Measurements from ENCODE around the gene SPATA33.
"Not testable (repeated sequence)": the region's sequence is repeated elsewhere in the genome, so short reads cannot be mapped to it uniquely, and the experiment has no call there.

Gene SPATA33

GRCh38 chr16:89695086-89695874 is 37.6 kb downstream of the SPATA33 start:
- DNase-seq = no peak

- no peak for DNase-seq
Measured at GRCh38 chr16:89695875-89696669, 38.4 kb downstream of the SPATA33 start.

DNA sequence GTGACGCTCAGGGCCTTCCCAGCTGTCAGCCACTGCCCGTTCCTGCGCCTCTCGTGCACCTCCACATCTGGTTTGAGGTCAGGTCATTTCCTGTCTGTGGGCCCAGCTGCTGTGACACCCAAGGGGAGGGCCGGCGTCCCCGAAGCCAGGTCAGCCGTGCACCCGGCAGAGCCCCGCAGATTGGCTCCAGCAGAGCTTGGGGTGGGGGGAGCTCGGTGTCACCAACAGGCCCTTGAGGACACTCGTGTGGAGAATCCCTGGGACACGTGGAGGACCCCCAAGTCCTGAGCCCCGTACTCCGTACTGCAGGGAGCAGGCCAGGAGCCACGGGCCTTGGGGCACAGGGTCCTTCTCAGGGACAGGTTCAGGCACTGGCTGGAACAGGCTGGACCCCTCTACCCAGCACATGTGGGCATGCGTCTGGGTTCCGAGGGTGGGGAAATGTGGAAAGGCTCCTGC is 39.1 kb downstream of the SPATA33 start:
- no peak for DNase-seq

GRCh38 chr16:89697161-89697615 is 39.6 kb downstream of the SPATA33 start:
- DNase-seq = no peak

- no peak for DNase-seq
Measured at GRCh38 chr16:89697616-89698331, 40.1 kb downstream of the SPATA33 start.

GRCh38 chr16:89698717-89699116 is 41.1 kb downstream of the SPATA33 start:
- not testable (repeated sequence) for DNase-seq

GRCh38 chr16:89699629-89700099 is 42.0 kb downstream of the SPATA33 start:
- not testable (repeated sequence) for DNase-seq

- peak; percentile 97 to 99 for DNase-seq
Measured at GRCh38 chr16:89700100-89700648, 42.5 kb downstream of the SPATA33 start.

DNA sequence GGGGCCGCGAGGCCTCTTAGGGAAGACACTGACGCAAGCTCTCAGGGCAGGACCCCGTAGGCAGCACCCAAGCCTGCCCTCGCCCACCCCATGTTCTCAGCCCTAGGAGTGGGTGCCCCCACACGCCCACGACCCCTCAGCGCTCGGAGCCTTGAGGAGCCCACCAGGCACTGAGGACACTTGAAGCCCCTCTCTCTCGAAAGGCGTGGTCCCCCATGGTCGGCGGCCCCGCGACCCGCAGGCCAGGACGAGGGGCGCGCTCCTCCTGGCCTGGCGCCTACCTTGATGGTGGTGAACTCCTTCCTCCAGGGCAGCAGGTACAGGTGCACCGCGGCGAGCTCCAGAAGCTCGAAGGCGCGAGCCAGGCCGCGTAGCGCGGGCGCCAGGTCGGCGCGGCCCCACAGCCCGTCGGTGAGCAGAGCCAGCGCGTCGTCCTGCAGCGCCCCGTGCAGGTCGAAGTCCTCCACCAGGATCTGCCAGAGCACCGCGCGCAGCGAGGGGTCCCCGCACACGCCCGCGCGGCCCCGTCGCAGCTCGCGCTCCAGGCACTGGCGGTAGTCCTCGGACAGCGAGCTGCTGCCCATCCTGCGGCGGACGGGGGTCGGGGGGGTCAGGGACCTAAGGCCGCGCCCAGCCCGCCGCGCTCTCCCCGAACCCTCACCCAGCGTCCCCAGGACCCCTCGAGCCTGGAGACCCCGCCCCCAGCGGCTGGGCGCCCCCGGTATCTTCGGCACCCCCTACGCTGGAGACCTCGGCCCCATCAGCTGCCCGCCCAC is 43.2 kb downstream of the SPATA33 start:
- DNase-seq = peak in 1 of 2 experiments; percentile 38

- peak; percentile 97 for DNase-seq
Measured at GRCh38 chr16:89701425-89702406, 44.1 kb downstream of the SPATA33 start, which contains the start of gene SPATA2L. Gene SPATA2L, minus strand, starts transcription at chr16:89701705. Its CDS starts 473 bp downstream, at chr16:89701232.

- DNase-seq = no peak
Measured at GRCh38 chr16:89704281-89704680, 46.6 kb downstream of the SPATA33 start.

DNA sequence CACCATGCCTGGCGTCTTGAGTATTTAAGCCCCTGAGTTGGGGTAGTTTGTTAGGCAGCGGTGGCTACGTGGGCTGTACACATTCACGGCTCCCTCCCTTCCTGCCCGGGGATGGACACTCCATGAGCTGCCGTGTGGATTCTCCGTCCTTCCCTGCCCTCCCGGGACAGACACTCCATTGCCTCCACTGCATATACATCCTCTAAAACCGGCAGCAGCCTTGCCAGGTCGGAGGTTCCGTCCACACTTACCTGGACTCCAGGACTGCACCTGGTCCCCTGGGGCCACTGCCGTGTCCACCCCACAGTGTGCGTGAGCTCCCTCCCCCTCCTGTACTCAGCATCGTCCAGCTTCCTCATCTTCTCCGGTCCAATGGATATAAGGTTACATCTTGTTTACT is 47.4 kb downstream of the SPATA33 start:
- no peak for DNase-seq

DNA sequence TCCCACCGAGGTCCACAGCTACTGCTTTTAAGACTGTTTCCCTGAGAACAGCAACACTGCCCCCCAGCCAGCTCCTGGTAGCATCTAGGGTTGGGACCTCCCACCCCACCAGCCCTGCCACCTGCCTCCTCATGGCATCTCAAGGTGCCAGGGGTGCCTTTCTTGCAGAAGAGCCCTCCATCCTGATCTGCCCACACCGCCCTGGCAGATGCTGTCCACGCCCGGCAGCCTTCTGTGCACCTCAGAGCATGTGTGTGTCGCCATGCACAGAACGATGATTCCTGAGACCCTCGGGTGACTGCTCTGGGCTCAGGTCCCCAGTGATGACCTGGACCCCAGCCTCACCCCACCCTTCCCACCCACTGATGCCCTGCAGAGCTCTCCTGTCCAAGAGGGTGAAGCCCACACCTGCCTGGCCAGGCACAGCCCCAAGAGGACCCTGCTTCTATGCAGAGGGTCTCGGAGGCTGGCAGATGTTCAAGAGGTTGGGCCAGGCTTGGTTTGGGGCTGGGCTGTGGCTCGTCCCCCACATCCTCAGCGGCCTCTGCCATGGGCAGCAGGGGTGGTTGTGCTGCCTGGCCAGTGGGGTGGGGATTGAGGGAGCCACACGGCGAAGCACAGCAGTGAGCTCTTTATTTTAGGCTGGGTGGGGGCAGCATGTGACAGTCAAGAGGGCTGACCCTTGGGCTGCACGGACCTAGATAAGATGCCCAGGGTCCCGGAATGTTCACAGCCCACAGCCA is 49.1 kb downstream of the SPATA33 start:
- no peak for DNase-seq

- DNase-seq = no peak
Measured at GRCh38 chr16:89707695-89708094, 50.1 kb downstream of the SPATA33 start.

- no peak for DNase-seq
Measured at GRCh38 chr16:89708481-89708931, 50.9 kb downstream of the SPATA33 start.

DNA sequence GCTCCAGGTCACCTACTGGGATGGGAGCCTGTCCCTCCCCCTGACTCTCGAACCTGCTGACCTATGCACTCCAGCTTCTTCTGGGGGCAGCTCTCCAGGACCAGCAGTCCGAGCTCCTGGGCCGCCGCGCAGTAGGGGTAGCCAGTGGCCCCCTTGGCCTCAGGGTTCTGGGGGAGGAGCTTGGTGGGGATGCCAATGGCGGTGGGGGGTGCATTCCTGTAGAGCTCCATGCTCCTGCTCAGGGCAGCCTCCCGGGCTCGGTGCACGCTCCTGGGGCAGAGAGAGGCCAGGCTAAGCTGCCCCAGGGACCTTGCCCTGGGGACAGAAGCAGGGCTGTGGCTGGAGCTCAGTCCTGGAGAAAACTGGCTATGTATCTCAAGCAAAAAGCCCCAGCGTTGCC is 51.5 kb downstream of the SPATA33 start:
- DNase-seq = no peak

GRCh38 chr16:89709716-89710432 is 52.2 kb downstream of the SPATA33 start:
- DNase-seq = no peak

- DNase-seq = no peak
Measured at GRCh38 chr16:89710709-89711564, 53.3 kb downstream of the SPATA33 start.
